Astrocyte (in vitro differentiated cells and primary cell): ENCODE results near the gene P2RY6.

Source experiments
- EZH2 ChIP-seq: IDR thresholded peaks from 2 replicates; pipeline ENCODE4 v1.6.1; 2012; ENCODE audit warnings: mild to moderate bottlenecking, low read length, inconsistent platforms; ENCODE audit not compliant: insufficient read depth
- TF ChIP-seq, protein P1 (sequence below): IDR thresholded peaks from 2 replicates; pipeline ENCODE4 v1.5.1; 2011; ENCODE audit warnings: low read depth, mild to moderate bottlenecking, inconsistent platforms, low read length, moderate library complexity; ENCODE audit not compliant: insufficient read depth

GRCh38 chr11:73272680-73273038 is 521 bp downstream of the P2RY6 start:
- TF ChIP-seq, protein P1, sequence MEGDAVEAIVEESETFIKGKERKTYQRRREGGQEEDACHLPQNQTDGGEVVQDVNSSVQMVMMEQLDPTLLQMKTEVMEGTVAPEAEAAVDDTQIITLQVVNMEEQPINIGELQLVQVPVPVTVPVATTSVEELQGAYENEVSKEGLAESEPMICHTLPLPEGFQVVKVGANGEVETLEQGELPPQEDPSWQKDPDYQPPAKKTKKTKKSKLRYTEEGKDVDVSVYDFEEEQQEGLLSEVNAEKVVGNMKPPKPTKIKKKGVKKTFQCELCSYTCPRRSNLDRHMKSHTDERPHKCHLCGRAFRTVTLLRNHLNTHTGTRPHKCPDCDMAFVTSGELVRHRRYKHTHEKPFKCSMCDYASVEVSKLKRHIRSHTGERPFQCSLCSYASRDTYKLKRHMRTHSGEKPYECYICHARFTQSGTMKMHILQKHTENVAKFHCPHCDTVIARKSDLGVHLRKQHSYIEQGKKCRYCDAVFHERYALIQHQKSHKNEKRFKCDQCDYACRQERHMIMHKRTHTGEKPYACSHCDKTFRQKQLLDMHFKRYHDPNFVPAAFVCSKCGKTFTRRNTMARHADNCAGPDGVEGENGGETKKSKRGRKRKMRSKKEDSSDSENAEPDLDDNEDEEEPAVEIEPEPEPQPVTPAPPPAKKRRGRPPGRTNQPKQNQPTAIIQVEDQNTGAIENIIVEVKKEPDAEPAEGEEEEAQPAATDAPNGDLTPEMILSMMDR, result no peak
- TF ChIP-seq EZH2, result no peak
